ENCODE measurements around the gene GRAP2. TPM values are rescaled to one million over a fixed set of nuclear protein-coding genes. Genes with fewer than 3 reads are reported as not detected.

GRAP2 gene
- total and polyA plus RNA-seq, 2 of the 4 experiments (the other 2 are of a cell fraction) = not detected

DNA sequence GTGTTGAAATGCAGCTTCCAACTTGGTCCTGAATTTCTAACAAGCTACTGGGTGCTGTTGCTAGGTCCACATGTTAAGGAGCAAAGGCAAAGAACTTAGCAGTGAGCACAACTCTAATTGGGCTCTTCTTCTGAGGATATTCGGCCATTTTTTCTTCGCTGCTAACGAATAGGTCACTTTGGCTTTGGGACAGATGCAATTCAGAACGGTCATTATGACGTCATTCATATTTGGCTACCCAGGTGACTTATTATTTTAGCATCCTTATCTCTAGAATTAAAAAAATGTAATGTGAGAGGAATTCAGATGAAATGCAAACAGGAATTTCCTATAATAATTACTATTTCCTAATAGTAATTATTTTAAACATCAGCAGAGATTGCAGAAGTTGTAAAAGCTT lies 73.2 kb downstream of the GRAP2 start:
- no peaks in the 10 kb centered on the region for H3K9me3 ChIP-seq (ENCODE audit: control insufficient read depth, insufficient read depth, low read length)
- H2AK5ac ChIP-seq (ENCODE audit: low read depth, low read length) = no peak overlapping the region
- intact Hi-C loops (cut with micrococcal nuclease) = no loop called here
- H3K27ac ChIP-seq (ENCODE audit: insufficient read depth, low read length) = no peak overlapping the region
- H2BK15ac ChIP-seq (ENCODE audit: low read depth, low read length) = no peak overlapping the region
- H4K8ac ChIP-seq (ENCODE audit: low read depth in 2 of 2, low read length in 2 of 2) = no peak overlapping the region
- H3K14ac ChIP-seq (replicated peaks; ENCODE audit: low read depth, low read length) = no peak overlapping the region
- H2BK120ac ChIP-seq (ENCODE audit: low read depth, low read length) = no peak overlapping the region
- H3K36me3 ChIP-seq (ENCODE audit: control insufficient read depth, insufficient read depth, low read length) = no peaks in the 10 kb centered on the region
- H3K18ac ChIP-seq (ENCODE audit: low read depth, low read length) = no peak overlapping the region
- no peak overlapping the region for H3K4ac ChIP-seq (ENCODE audit: low read depth, low read length)
- CTCF ChIA-PET = no interaction called here
- TF ChIP-seq MXI1 (IDR thresholded peaks at IDR 0.05; ENCODE audit: borderline replicate concordance, low read depth, low read length) (no peak), MAZ (IDR thresholded peaks at IDR 0.05; ENCODE audit: borderline replicate concordance, low read depth, low read length) (no peak), SMC3 (IDR thresholded peaks at IDR 0.05; ENCODE audit: low read depth, low read length) (no peak), NFE2L2 (IDR thresholded peaks at IDR 0.05; ENCODE audit: low read depth, low read length) (no peak), RFX5 (IDR thresholded peaks at IDR 0.05; ENCODE audit: low read depth, low read length) (no peak)
- TF ChIP-seq, protein P1, sequence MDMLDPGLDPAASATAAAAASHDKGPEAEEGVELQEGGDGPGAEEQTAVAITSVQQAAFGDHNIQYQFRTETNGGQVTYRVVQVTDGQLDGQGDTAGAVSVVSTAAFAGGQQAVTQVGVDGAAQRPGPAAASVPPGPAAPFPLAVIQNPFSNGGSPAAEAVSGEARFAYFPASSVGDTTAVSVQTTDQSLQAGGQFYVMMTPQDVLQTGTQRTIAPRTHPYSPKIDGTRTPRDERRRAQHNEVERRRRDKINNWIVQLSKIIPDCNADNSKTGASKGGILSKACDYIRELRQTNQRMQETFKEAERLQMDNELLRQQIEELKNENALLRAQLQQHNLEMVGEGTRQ (IDR thresholded peaks at IDR 0.05; ENCODE audit: low read depth, low read length) = no peak
- H2AK9ac ChIP-seq (replicated peaks; ENCODE audit: low read depth, low read length, poor library complexity) = no peak overlapping the region
- no peak for DNase-seq
- no peaks in the 10 kb centered on the region for H3K9me1 ChIP-seq (ENCODE audit: insufficient read depth, low read length)
- H2BK5ac ChIP-seq (ENCODE audit: low read depth, low read length, poor library complexity, severe bottlenecking) = no peak overlapping the region
- ATAC-seq (ENCODE audit: low read depth) = no peak
- WGBS, 2 experiments (ENCODE audit: extremely low coverage in 2 of 2, insufficient read length in 1 of 2) = 100% methylated on average over 1 of the region's 5 CpGs; no CpG with 5 or more reads in 1 of the 2 experiments
- no peak overlapping the region for H4K91ac ChIP-seq (ENCODE audit: insufficient read depth, low read depth, low read length)
- dilution Hi-C loops (cut with HindIII; ENCODE audit: low sequenced_read_pairs, unreplicated experiment) = no loop called here
- H3K27me3 ChIP-seq (ENCODE audit: control insufficient read depth, insufficient read depth, low read length) = peaks cover 70% of the 10 kb centered on the region
- no peak overlapping the region for H3K23ac ChIP-seq (ENCODE audit: low read depth, low read length)
- no peaks in the 10 kb centered on the region for H4K20me1 ChIP-seq (ENCODE audit: insufficient read depth, low read length)
- POLR2A ChIA-PET (ENCODE audit: unreplicated experiment) = no interaction called here
- H3K4me3 ChIP-seq (ENCODE audit: insufficient read depth, low read depth, low read length) = no peak overlapping the region
- no peak overlapping the region for H3K56ac ChIP-seq (ENCODE audit: extremely low read depth, insufficient read depth, low read length)
- in situ Hi-C loops (cut with MboI; ENCODE audit: low sequenced_read_pairs) = no loop called here
- no TSS peak for BruUV-seq (replicated peaks)
- H2BK20ac ChIP-seq (ENCODE audit: low read depth, low read length) = no peak overlapping the region
- no peak overlapping the region for H3K4me2 ChIP-seq (ENCODE audit: low read depth, low read length)
- H2AFZ ChIP-seq (replicated peaks; ENCODE audit: low read length, poor library complexity) = no peak overlapping the region
- no peaks in the 10 kb centered on the region for H3K79me1 ChIP-seq (ENCODE audit: low read depth in 1 of 2, low read length in 2 of 2)
- H3K9ac ChIP-seq (ENCODE audit: low read depth, low read length) = no peak overlapping the region
- no peak overlapping the region for H4K5ac ChIP-seq (ENCODE audit: low read depth, low read length)
- H3K4me1 ChIP-seq (ENCODE audit: control insufficient read depth, insufficient read depth, low read length) = no peaks in the 10 kb centered on the region
